SK-N-SH (cell line): ENCODE data around the gene NR2F1-AS1. TPM values are rescaled to one million over a fixed set of nuclear protein-coding genes. Genes with fewer than 3 reads are reported as not detected.
A peak's percentile ranks its signal among the peaks of the same experiment; 100 is the strongest.

Experiments
- CTCF ChIA-PET: fragments of 300-600, 350-600 bp; formaldehyde crosslinking; extraction: SDS; loops from one replicate; lab custom pipeline; 2021; lab: Yijun Ruan, JAX
- POLR2A ChIA-PET: fragments of 350-600 bp; sonication (Branson Sonifier 250); formaldehyde crosslinking; extraction: SDS; loops from one replicate; lab custom pipeline; 2020; ENCODE audit warnings: antibody characterized with exemption, inconsistent platforms; lab: Yijun Ruan, JAX
- DNase-seq: peaks from one replicate; pipeline ENCODE4 v3.0.0; 2012
- H2AFZ ChIP-seq: fragments of 200-600 bp; sonication (generic); 2 replicates; pipeline ENCODE4 v1.8.1; 2016; ENCODE audit warnings: antibody characterized with exemption, mild to moderate bottlenecking, low read depth
- H3F3A ChIP-seq: fragments of 200-600 bp; sonication (generic); replicated peaks from 2 replicates; pipeline ENCODE3; 2016; ENCODE audit warnings: antibody characterized with exemption, mild to moderate bottlenecking; ENCODE audit not compliant: insufficient read depth
- H3K27ac ChIP-seq, 2 experiments: fragments of 200-500 bp in 1 of 2; fragments of 200-600 bp in 1 of 2; sonication (Bioruptor generic) in 1 of 2; sonication (generic), shearing (Covaris generic) in 1 of 2; 2 replicates each; pipeline versions ENCODE4 v1.5.1 to v1.6.1; 2014 to 2016; ENCODE audit warnings: low read depth in 2 of 2, inconsistent platforms in 1 of 2, low read length in 1 of 2, mild to moderate bottlenecking in 1 of 2, mixed read lengths in 1 of 2
- H3K27me3 ChIP-seq: fragments of 200-600 bp; sonication (generic), shearing (Covaris generic); 2 replicates; pipeline ENCODE4 v1.6.1; 2016; ENCODE audit warnings: mixed run types; ENCODE audit not compliant: insufficient read depth
- H3K36me3 ChIP-seq, 2 experiments: fragments of 200-500 bp in 1 of 2; fragments of 200-600 bp in 1 of 2; sonication (Bioruptor generic) in 1 of 2; sonication (generic) in 1 of 2; replicated peaks in 1 of 2; 2 replicates each; pipeline versions ENCODE3 to v1.5.1; 2014 to 2016; ENCODE audit warnings: low read length in 1 of 2, mild to moderate bottlenecking in 1 of 2; ENCODE audit not compliant: insufficient read depth in 2 of 2, control insufficient read depth in 1 of 2
- H3K4me1 ChIP-seq, 2 experiments: fragments of 200-500 bp in 1 of 2; fragments of 200-600 bp in 1 of 2; sonication (Bioruptor generic) in 1 of 2; sonication (generic), shearing (Covaris generic) in 1 of 2; 2 replicates each; pipeline versions ENCODE4 v1.5.1 to v1.6.1; 2014 to 2016; ENCODE audit warnings: low read depth in 1 of 2, low read length in 1 of 2, mixed run types in 1 of 2; ENCODE audit not compliant: insufficient read depth in 2 of 2, control insufficient read depth in 1 of 2
- H3K4me2 ChIP-seq: fragments of 200-600 bp; sonication (generic), shearing (Covaris generic); 2 replicates; pipeline ENCODE4 v1.6.1; 2017; ENCODE audit warnings: mixed run types
- H3K4me3 ChIP-seq, 2 experiments: fragments of 200-500 bp in 1 of 2; fragments of 200-600 bp in 1 of 2; sonication (Bioruptor generic) in 1 of 2; sonication (generic), shearing (Covaris generic) in 1 of 2; 2 replicates each; pipeline versions ENCODE4 v1.5.1 to v1.8.1; 2014 to 2016; ENCODE audit warnings: low read depth in 2 of 2, inconsistent platforms in 1 of 2, low read length in 1 of 2, mild to moderate bottlenecking in 1 of 2, mixed read lengths in 1 of 2, moderate library complexity in 1 of 2
- H3K79me2 ChIP-seq: fragments of 200-600 bp; sonication (generic); 2 replicates; pipeline ENCODE4 v1.8.1; 2017; ENCODE audit warnings: mild to moderate bottlenecking; ENCODE audit not compliant: insufficient read depth
- H3K9ac ChIP-seq: fragments of 200-600 bp; sonication (generic); 2 replicates; pipeline ENCODE4 v1.6.1; 2017; ENCODE audit warnings: mixed run types
- H3K9me2 ChIP-seq: fragments of 200-600 bp; sonication (generic); 2 replicates; pipeline ENCODE4 v1.6.1; 2017; ENCODE audit warnings: mixed run types
- H3K9me3 ChIP-seq: fragments of 200-600 bp; sonication (generic); 2 replicates; pipeline ENCODE4 v1.6.1; 2017; ENCODE audit warnings: mixed run types, mild to moderate bottlenecking, moderate library complexity
- H4K20me1 ChIP-seq: fragments of 200-600 bp; sonication (generic); 2 replicates; pipeline ENCODE4 v1.6.1; 2017; ENCODE audit warnings: mild to moderate bottlenecking, mixed run types; ENCODE audit not compliant: insufficient read depth
- CTCF ChIP-seq: fragments of 200-600 bp; sonication (generic); IDR thresholded peaks from 2 replicates; pipeline ENCODE4 v1.6.1; 2017; ENCODE audit warnings: antibody characterized with exemption, mild to moderate bottlenecking, moderate library complexity
- EP300 ChIP-seq, 2 experiments: IDR thresholded peaks; 2 replicates each; pipeline versions ENCODE4 v1.4.0 to v1.6.1; 2012; ENCODE audit warnings: borderline replicate concordance in 1 of 2, low read depth in 1 of 2, low read length in 1 of 2
- FOSL2 ChIP-seq: IDR thresholded peaks from 2 replicates; pipeline ENCODE4 v1.4.0; 2012; ENCODE audit warnings: low read depth, mild to moderate bottlenecking, moderate library complexity, borderline replicate concordance
- FOXJ3 ChIP-seq: sonication (generic); formaldehyde crosslinking; IDR thresholded peaks from 2 replicates; pipeline ENCODE4 v1.5.1; 2020; ENCODE audit warnings: mild to moderate bottlenecking, missing genetic modification reagents
- FOXM1 ChIP-seq: IDR thresholded peaks from 2 replicates; pipeline ENCODE4 v1.4.0; 2012; ENCODE audit warnings: low read depth, mild to moderate bottlenecking
- GABPA ChIP-seq: IDR thresholded peaks from 2 replicates; pipeline ENCODE4 v1.4.0; 2012; ENCODE audit warnings: low read depth, mild to moderate bottlenecking
- IRF3 ChIP-seq: fragments of 150-350 bp; IDR thresholded peaks from 2 replicates; pipeline ENCODE4 v1.6.1; 2016; ENCODE audit warnings: mild to moderate bottlenecking, low read depth, low read length
- JUND ChIP-seq: IDR thresholded peaks from 2 replicates; pipeline ENCODE4 v1.4.0; 2012
- NFIC ChIP-seq: IDR thresholded peaks from 2 replicates; pipeline ENCODE4 v1.4.0; 2012; ENCODE audit warnings: borderline replicate concordance
- NRF1 ChIP-seq: IDR thresholded peaks from 2 replicates; pipeline ENCODE4 v1.6.1; 2012; ENCODE audit warnings: low read depth, mild to moderate bottlenecking, low read length
- RAD21 ChIP-seq: IDR thresholded peaks from 2 replicates; pipeline ENCODE4 v1.6.1; 2012; ENCODE audit warnings: mild to moderate bottlenecking, low read length
- RFX5 ChIP-seq: IDR thresholded peaks from 2 replicates; pipeline ENCODE4 v1.6.1; 2012; ENCODE audit warnings: mild to moderate bottlenecking, improper control_type of control experiment, low read length
- SIN3A ChIP-seq: IDR thresholded peaks from 2 replicates; pipeline ENCODE4 v1.6.1; 2012; ENCODE audit warnings: low read depth, mild to moderate bottlenecking, low read length, moderate library complexity, borderline replicate concordance
- TAF1 ChIP-seq: IDR thresholded peaks from 2 replicates; pipeline ENCODE4 v1.6.1; 2012; ENCODE audit warnings: low read depth, mild to moderate bottlenecking, low read length, moderate library complexity, borderline replicate concordance
- WGBS: methylation state at CpG from one replicate; pipeline ENCODE4 v1.1.6; 2017; ENCODE audit warnings: low lambda C conversion rate; 5-methylcytosine and 5-hydroxymethylcytosine counted together
- polyA plus RNA-seq, 3 experiments: library from polyadenylated mRNA; depleted of rRNA; stranded (reverse); fragments of >200 nt; gene quantifications; 2 replicates each; pipeline ENCODE4 v1.2.3, GENCODE V29; 2012
- TF ChIP-seq, protein P1 (sequence below): IDR thresholded peaks from 2 replicates; pipeline ENCODE4 v1.4.0; 2012; ENCODE audit warnings: low read depth
- TF ChIP-seq, protein P2 (sequence below): IDR thresholded peaks from 2 replicates; pipeline ENCODE4 v1.6.1; 2012; ENCODE audit warnings: mild to moderate bottlenecking, low read depth, low read length, moderate library complexity

The NR2F1-AS1 gene
- polyA plus RNA-seq, 1 of the 3 experiments (the other 2 are of a cell fraction): 7.4 TPM

GRCh38 chr5:93575461-93576414, 5.3 kb downstream of the NR2F1-AS1 start:
- Histone ChIP-seq H3K27me3 (no peaks in the 10 kb centered on the region), H3K27ac (no peak overlapping the region), H3K36me3 (peaks cover 0 to 15% of the 10 kb centered on the region in 2 experiments), H3K9ac (no peak overlapping the region), H4K20me1 (no peaks in the 10 kb centered on the region), H3F3A (peaks cover 4% of the 10 kb centered on the region), H3K79me2 (peaks cover 49% of the 10 kb centered on the region), H3K4me3 (no peak overlapping the region), H2AFZ (no peak overlapping the region), H3K4me1 (peaks cover 6 to 9% of the 10 kb centered on the region in 2 experiments; a peak in 2 of 4 replicates), H3K9me2 (no peaks in the 10 kb centered on the region), H3K4me2 (peak overlapping the region; percentile 26; the same call in 1 of the 2 replicates), H3K9me3 (no peaks in the 10 kb centered on the region)
- DNase-seq: no peak
- ChIA-PET POLR2A (interaction anchor here (0.6 kb wide), 1 partner anchor 319 kb away, joined by 3 read pairs; no protein-coding TSS in a partner anchor), CTCF (interaction anchor here (0.5 kb wide), 1 partner anchor 311 kb away, joined by 3 read pairs; no protein-coding TSS in a partner anchor)
- 90% methylated on average over 6 of the region's 6 CpGs for WGBS
- TF ChIP-seq RAD21 (no peak), TAF1 (no peak), SIN3A (no peak), RFX5 (no peak), FOSL2 (no peak), GABPA (no peak), NFIC (no peak), NRF1 (no peak)

- Histone ChIP-seq H3K9me3 (no peaks in the 10 kb centered on the region), H3K27ac (no peak overlapping the region), H3K4me1 (peaks cover 6 to 16% of the 10 kb centered on the region in 2 experiments; a peak in 3 of 4 replicates), H3K36me3 (peaks cover 0 to 15% of the 10 kb centered on the region in 2 experiments), H3K4me2 (no peak overlapping the region), H3K27me3 (no peaks in the 10 kb centered on the region), H3K79me2 (peaks cover 39% of the 10 kb centered on the region), H3K9me2 (no peaks in the 10 kb centered on the region), H3F3A (peaks cover 4% of the 10 kb centered on the region), H4K20me1 (no peaks in the 10 kb centered on the region), H2AFZ (no peak overlapping the region), H3K4me3 (no peak overlapping the region), H3K9ac (no peak overlapping the region)
- POLR2A ChIA-PET: interaction anchor here (0.6 kb wide), 1 partner anchor 320 kb away, joined by 3 read pairs; no protein-coding TSS in a partner anchor
- no peak for DNase-seq
- 90% methylated on average over 12 of the region's 12 CpGs for WGBS
- CTCF ChIA-PET: no interaction called here
- no peak for TF ChIP-seq CTCF
- no peak for TF ChIP-seq EP300 (IDR thresholded peaks at IDR 0.05; ENCODE audit: borderline replicate concordance in 1 of 2, low read depth in 1 of 2, low read length in 1 of 2)
- TF ChIP-seq, protein P1, sequence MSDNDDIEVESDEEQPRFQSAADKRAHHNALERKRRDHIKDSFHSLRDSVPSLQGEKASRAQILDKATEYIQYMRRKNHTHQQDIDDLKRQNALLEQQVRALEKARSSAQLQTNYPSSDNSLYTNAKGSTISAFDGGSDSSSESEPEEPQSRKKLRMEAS: no peak
- no peak for TF ChIP-seq JUND
- no peak for TF ChIP-seq RFX5
- TF ChIP-seq FOXJ3 (CRISPR knock-in tag): no peak
- TF ChIP-seq, protein P2, sequence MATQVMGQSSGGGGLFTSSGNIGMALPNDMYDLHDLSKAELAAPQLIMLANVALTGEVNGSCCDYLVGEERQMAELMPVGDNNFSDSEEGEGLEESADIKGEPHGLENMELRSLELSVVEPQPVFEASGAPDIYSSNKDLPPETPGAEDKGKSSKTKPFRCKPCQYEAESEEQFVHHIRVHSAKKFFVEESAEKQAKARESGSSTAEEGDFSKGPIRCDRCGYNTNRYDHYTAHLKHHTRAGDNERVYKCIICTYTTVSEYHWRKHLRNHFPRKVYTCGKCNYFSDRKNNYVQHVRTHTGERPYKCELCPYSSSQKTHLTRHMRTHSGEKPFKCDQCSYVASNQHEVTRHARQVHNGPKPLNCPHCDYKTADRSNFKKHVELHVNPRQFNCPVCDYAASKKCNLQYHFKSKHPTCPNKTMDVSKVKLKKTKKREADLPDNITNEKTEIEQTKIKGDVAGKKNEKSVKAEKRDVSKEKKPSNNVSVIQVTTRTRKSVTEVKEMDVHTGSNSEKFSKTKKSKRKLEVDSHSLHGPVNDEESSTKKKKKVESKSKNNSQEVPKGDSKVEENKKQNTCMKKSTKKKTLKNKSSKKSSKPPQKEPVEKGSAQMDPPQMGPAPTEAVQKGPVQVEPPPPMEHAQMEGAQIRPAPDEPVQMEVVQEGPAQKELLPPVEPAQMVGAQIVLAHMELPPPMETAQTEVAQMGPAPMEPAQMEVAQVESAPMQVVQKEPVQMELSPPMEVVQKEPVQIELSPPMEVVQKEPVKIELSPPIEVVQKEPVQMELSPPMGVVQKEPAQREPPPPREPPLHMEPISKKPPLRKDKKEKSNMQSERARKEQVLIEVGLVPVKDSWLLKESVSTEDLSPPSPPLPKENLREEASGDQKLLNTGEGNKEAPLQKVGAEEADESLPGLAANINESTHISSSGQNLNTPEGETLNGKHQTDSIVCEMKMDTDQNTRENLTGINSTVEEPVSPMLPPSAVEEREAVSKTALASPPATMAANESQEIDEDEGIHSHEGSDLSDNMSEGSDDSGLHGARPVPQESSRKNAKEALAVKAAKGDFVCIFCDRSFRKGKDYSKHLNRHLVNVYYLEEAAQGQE: no peak
- TF ChIP-seq IRF3: no peak
- TF ChIP-seq FOXM1: no peak
These were observed 6.3 kb downstream of the NR2F1-AS1 start for GRCh38 chr5:93574491-93575305.
